HG03159 (cell line): ENCODE results near the gene THAP3.
"Not testable (repeated sequence)": the region's sequence is repeated elsewhere in the genome, so short reads cannot be mapped to it uniquely, and the experiment has no call there.

Experiments
- ATAC-seq: cut with Tn5 transposase; IDR thresholded peaks from one replicate; pipeline ENCODE4 v1.9.1; 2021; ENCODE audit warnings: mild to moderate bottlenecking, moderate library complexity; ENCODE audit not compliant: unreplicated experiment

The THAP3 gene

GRCh38 chr1:6590046-6590445 is 34.6 kb upstream of the THAP3 start:
- no peak for ATAC-seq

GRCh38 chr1:6591222-6591621 is 33.4 kb upstream of the THAP3 start:
- ATAC-seq, result no peak

GRCh38 chr1:6591644-6592043 is 33.0 kb upstream of the THAP3 start:
- ATAC-seq, result no peak

- ATAC-seq, result no peak
Measured at GRCh38 chr1:6592441-6592840, 32.2 kb upstream of the THAP3 start.

- no peak for ATAC-seq
Measured at GRCh38 chr1:6592865-6593593, 31.6 kb upstream of the THAP3 start.

GRCh38 chr1:6593810-6594209 is 30.9 kb upstream of the THAP3 start:
- no peak for ATAC-seq

- ATAC-seq, result no peak
Measured at GRCh38 chr1:6594977-6595740, 29.5 kb upstream of the THAP3 start.

- no peak for ATAC-seq
Measured at GRCh38 chr1:6596351-6596750, 28.3 kb upstream of the THAP3 start.

GRCh38 chr1:6596886-6597776 is 27.5 kb upstream of the THAP3 start:
- ATAC-seq, result no peak

GRCh38 chr1:6597777-6598131 is 26.9 kb upstream of the THAP3 start:
- no peak for ATAC-seq

- no peak for ATAC-seq
Measured at GRCh38 chr1:6599141-6599975, 25.3 kb upstream of the THAP3 start.

- not testable (repeated sequence) for ATAC-seq
Measured at GRCh38 chr1:6599991-6600390, 24.7 kb upstream of the THAP3 start.

- ATAC-seq, result no peak
Measured at GRCh38 chr1:6600410-6601048, 24.1 kb upstream of the THAP3 start.

- ATAC-seq, result peak; percentile 30
Measured at GRCh38 chr1:6601049-6601922, 23.4 kb upstream of the THAP3 start.

GRCh38 chr1:6601923-6602668 is 22.6 kb upstream of the THAP3 start:
- peak; percentile 35 for ATAC-seq

- ATAC-seq, result peak; percentile 46
Measured at GRCh38 chr1:6602669-6603237, 21.9 kb upstream of the THAP3 start, which contains the start of gene KLHL21. KLHL21 (minus strand) TSS chr1:6602869; CDS start chr1:6602817, 52 bp downstream.

- ATAC-seq, result peak; percentile 32
Measured at GRCh38 chr1:6603238-6603914, 21.3 kb upstream of the THAP3 start.
